HepG2 (cell line): ENCODE data around the gene RBBP8NL. TPM values are rescaled to one million over a fixed set of nuclear protein-coding genes. Genes with fewer than 3 reads are reported as not detected.

ENCODE experiments used
- ATAC-seq: fragments of 200-7000 bp; cut with Tn5 transposase; 3 replicates; pipeline ENCODE4 v1.9.1; 2020; ENCODE audit warnings: mild to moderate bottlenecking, moderate library complexity
- BruUV-seq: library from RNA; stranded (reverse); fragments of 400-500 nt; replicated peaks from 2 replicates; lab custom pipeline; 2021; lab: Mats Ljungman, UMichigan
- CTCF ChIA-PET: fragments of 300-600 bp; formaldehyde crosslinking; extraction: SDS; loops from one replicate; lab custom pipeline; 2021; ENCODE audit warnings: low total read pairs, inconsistent platforms, low intra/inter-chr PET ratio; lab: Yijun Ruan, JAX
- POLR2A ChIA-PET: fragments of 350-600 bp; sonication (Branson Sonifier 250); formaldehyde crosslinking; loops from one replicate; lab custom pipeline; 2020; ENCODE audit warnings: antibody characterized with exemption, inconsistent platforms; lab: Yijun Ruan, JAX
- DNase-seq: peaks from one replicate; pipeline ENCODE4 v3.0.0-alpha.2; 2015; ENCODE audit warnings: low spot score
- FAIRE-seq: peaks from 3 replicates; lab custom pipeline; 2011; peaks lifted over from hg19 to GRCh38; lab: Jason Lieb, UNC
- H2AFZ ChIP-seq: one replicate; pipeline ENCODE4 v1.6.1; 2011; ENCODE audit warnings: low read length, inconsistent platforms
- H3K27ac ChIP-seq: fragments of 300-600 bp; 3 replicates; pipeline ENCODE4 v1.8.0; 2011; ENCODE audit warnings: mixed run types, mild to moderate bottlenecking, mixed read lengths, low read length, inconsistent platforms; ENCODE audit not compliant: insufficient read depth; ENCODE audit errors: extremely low read length
- H3K27me3 ChIP-seq, 2 experiments: fragments of 200-600 bp in 1 of 2; 2 replicates in 1 of 2; 3 replicates in 1 of 2; pipeline versions ENCODE4 v1.6.0 to v1.8.0; 2011; ENCODE audit warnings: low read length in 2 of 2, mild to moderate bottlenecking in 2 of 2, moderate library complexity in 2 of 2, inconsistent platforms in 1 of 2; ENCODE audit not compliant: insufficient read depth in 2 of 2, control insufficient read depth in 1 of 2
- H3K36me3 ChIP-seq, 2 experiments: fragments of 200-600 bp in 1 of 2; replicated peaks in 1 of 2; 2 replicates in 1 of 2; 3 replicates in 1 of 2; pipeline versions ENCODE4 v1.5.1 to v1.8.0; 2011; ENCODE audit warnings: low read length in 2 of 2, inconsistent platforms in 1 of 2; ENCODE audit not compliant: insufficient read depth in 2 of 2, control insufficient read depth in 1 of 2
- H3K4me1 ChIP-seq: 2 replicates; pipeline ENCODE4 v1.5.1; 2012; ENCODE audit warnings: low read length, inconsistent platforms; ENCODE audit not compliant: insufficient read depth
- H3K4me2 ChIP-seq: 2 replicates; pipeline ENCODE4 v1.6.0; 2011; ENCODE audit warnings: low read depth, low read length, inconsistent platforms
- H3K4me3 ChIP-seq, 3 experiments: fragments of 200-600 bp in 1 of 3; sonication (generic), shearing (Covaris generic) in 1 of 3; replicated peaks in 1 of 3; 2 replicates each; pipeline ENCODE4 v1.5.1; 2011 to 2016; ENCODE audit warnings: low read length in 3 of 3, inconsistent platforms in 2 of 3, low read depth in 2 of 3, mild to moderate bottlenecking in 2 of 3, control low read depth in 1 of 3, mixed read lengths in 1 of 3; ENCODE audit not compliant: insufficient read depth in 1 of 3
- H3K79me2 ChIP-seq: one replicate; pipeline ENCODE4 v1.6.1; 2011; ENCODE audit warnings: low read length, inconsistent platforms; ENCODE audit not compliant: insufficient read depth
- H3K9ac ChIP-seq: 2 replicates; pipeline ENCODE4 v1.6.0; 2011; ENCODE audit warnings: mild to moderate bottlenecking, low read depth, low read length, inconsistent platforms; ENCODE audit not compliant: insufficient read depth
- H3K9me3 ChIP-seq: 2 replicates; pipeline ENCODE4 v1.5.1; 2012; ENCODE audit warnings: mild to moderate bottlenecking, low read length
- H4K20me1 ChIP-seq: 2 replicates; pipeline ENCODE4 v1.6.0; 2011; ENCODE audit warnings: inconsistent platforms, mild to moderate bottlenecking, low read length, moderate library complexity; ENCODE audit not compliant: insufficient read depth
- AGO2 ChIP-seq: fragments of 200-400 bp; formaldehyde crosslinking; optimal IDR thresholded peaks from 2 replicates; pipeline ENCODE3; 2017; ENCODE audit warnings: mild to moderate bottlenecking, low read depth, low read length, moderate library complexity
- ARID4A ChIP-seq: sonication (generic); formaldehyde crosslinking; IDR thresholded peaks from 2 replicates; pipeline ENCODE4 v1.5.0; 2020; ENCODE audit warnings: mild to moderate bottlenecking, missing genetic modification reagents, borderline replicate concordance
- CAMTA2 ChIP-seq: sonication (generic); formaldehyde crosslinking; IDR thresholded peaks from 2 replicates; pipeline ENCODE4 v1.4.0; 2020; ENCODE audit warnings: mild to moderate bottlenecking, missing genetic modification reagents, borderline replicate concordance
- CHCHD3 ChIP-seq: sonication (generic); formaldehyde crosslinking; IDR thresholded peaks from 2 replicates; pipeline ENCODE4 v1.8.0; 2022; ENCODE audit warnings: mild to moderate bottlenecking, missing genetic modification reagents, moderate library complexity
- HNRNPL ChIP-seq: fragments of 200-400 bp; formaldehyde crosslinking; IDR thresholded peaks from 2 replicates; pipeline ENCODE4 v1.6.1; 2017; ENCODE audit warnings: mild to moderate bottlenecking, low read depth, low read length
- RBFOX2 ChIP-seq: fragments of 200-400 bp; formaldehyde crosslinking; IDR thresholded peaks from 2 replicates; pipeline ENCODE4 v1.6.1; 2017; ENCODE audit warnings: low read depth, mild to moderate bottlenecking, low read length
- SYNCRIP ChIP-seq: fragments of 200-400 bp; formaldehyde crosslinking; IDR thresholded peaks from 2 replicates; pipeline ENCODE4 v1.6.1; 2018; ENCODE audit warnings: mild to moderate bottlenecking, low read depth, low read length; ENCODE audit not compliant: insufficient read depth
- ZBTB46 ChIP-seq: sonication (generic); formaldehyde crosslinking; IDR thresholded peaks from 2 replicates; pipeline ENCODE4 v1.4.0; 2020; ENCODE audit warnings: mild to moderate bottlenecking, missing genetic modification reagents, borderline replicate concordance
- ZFY ChIP-seq: sonication (generic); formaldehyde crosslinking; IDR thresholded peaks from 2 replicates; pipeline ENCODE4 v1.4.0; 2020; ENCODE audit warnings: missing genetic modification reagents
- ZNF160 ChIP-seq: sonication (generic); formaldehyde crosslinking; IDR thresholded peaks from 2 replicates; pipeline ENCODE4 v1.8.0; 2022; ENCODE audit warnings: mild to moderate bottlenecking, inconsistent platforms, missing genetic modification reagents
- ZNF629 ChIP-seq: sonication (generic); formaldehyde crosslinking; conservative IDR thresholded peaks from 2 replicates; pipeline ENCODE4 v1.5.0; 2020; ENCODE audit warnings: missing genetic modification reagents
- ZNF891 ChIP-seq: sonication (generic); formaldehyde crosslinking; IDR thresholded peaks from 2 replicates; pipeline ENCODE4 v1.5.0; 2020; ENCODE audit warnings: mild to moderate bottlenecking, missing genetic modification reagents
- ZSCAN21 ChIP-seq: sonication (generic); formaldehyde crosslinking; IDR thresholded peaks from 2 replicates; pipeline ENCODE4 v1.8.0; 2022; ENCODE audit warnings: mild to moderate bottlenecking, missing genetic modification reagents, moderate library complexity, borderline replicate concordance
- WGBS: methylation state at CpG from one replicate; pipeline ENCODE4 v1.1.6; 2017; ENCODE audit warnings: low lambda C conversion rate; 5-methylcytosine and 5-hydroxymethylcytosine counted together
- in situ Hi-C: cut with HindIII; loops from 2 replicates; pipeline ENCODE4 v1.10.0; 2017; ENCODE audit warnings: low pct_unique_long_range_greater_than_20kb; ENCODE audit not compliant: extremely low pct_ligation_motif_present
- intact Hi-C: fragments of 100-400 bp; cut with micrococcal nuclease; formaldehyde crosslinking; loops from one replicate; pipeline ENCODE4 v1.10.0; 2022; ENCODE audit not compliant: unreplicated experiment
- polyA plus RNA-seq, 8 experiments: library from polyadenylated mRNA; depleted of rRNA in 3 of 8; stranded (reverse) in 7 of 8; unstranded in 1 of 8; fragments of >200 nt; fragmentation: Illumina TruSeq in 4 of 8; extraction: Trizol in 4 of 8; gene quantifications; 2 replicates each; pipeline versions ENCODE4 v1.2.1 to v1.2.3, GENCODE V29; 2011 to 2016; ENCODE audit warnings: low read depth in 4 of 8, missing spikeins in 1 of 8, mixed read lengths in 1 of 8; ENCODE audit not compliant: insufficient read depth in 1 of 8
- total RNA-seq, 5 experiments: library from RNA; depleted of rRNA; stranded (reverse); fragments of >200 nt; fragmentation: Illumina TruSeq; extraction: Trizol; gene quantifications; 2 replicates each; pipeline ENCODE4 v1.2.3, GENCODE V29; 2016; ENCODE audit warnings: low read depth in 1 of 5

The RBBP8NL gene
- total and polyA plus RNA-seq, 2 of the 13 experiments (the other 11 are each of a cell fraction or from before 2014, with no cell fraction given), result 0.69 to 0.86 TPM

GRCh38 chr20:62361799-62362589 is 65.3 kb downstream of the RBBP8NL start (continued):
- TF ChIP-seq CAMTA2 (CRISPR knock-in tag) (no peak), ARID4A (peak; percentile 34; the same call in 1 of the 2 replicates), CHCHD3 (no peak)

- ChIA-PET POLR2A (interaction anchor here (1.4 kb wide), 1 partner anchor 25 kb away, joined by 4 read pairs; no protein-coding TSS in a partner anchor), CTCF (no interaction called here)
- 95% methylated on average over 23 of the region's 25 CpGs for WGBS
- no peak overlapping the region for H3K4me2 ChIP-seq
- H2AFZ ChIP-seq, result no peak overlapping the region
- in situ Hi-C loops (no loop called here), intact Hi-C loops (loop anchor here (10.0 kb wide), 1 partner anchor 1604 kb away; the partner anchor contains the start of gene ZNF512B)
- peak overlapping the region; percentile 14 for H3K27ac ChIP-seq
- no peak overlapping the region for H3K4me3 ChIP-seq
- DNase-seq (no peak), ATAC-seq (no peak), FAIRE-seq (no peak)
- no TSS peak for BruUV-seq
- H3K36me3 ChIP-seq, result peaks cover 26 to 31% of the 10 kb centered on the region in 2 experiments
- H3K9ac ChIP-seq, result no peak overlapping the region
- H3K79me2 ChIP-seq, result peaks cover 32% of the 10 kb centered on the region
- no peaks in the 10 kb centered on the region for H3K9me3 ChIP-seq
- peaks cover 29% of the 10 kb centered on the region for H4K20me1 ChIP-seq
- no peaks in the 10 kb centered on the region for H3K27me3 ChIP-seq
- peaks cover 62% of the 10 kb centered on the region for H3K4me1 ChIP-seq
- TF ChIP-seq ZFY (CRISPR knock-in tag) (0 out of 2 replicates have a peak, but pooled peaks have one; percentile 18), RBFOX2 (peak; percentile 69), HNRNPL (0 out of 2 replicates have a peak, but pooled peaks have one; percentile 35), AGO2 (peak; percentile 72), ZSCAN21 (CRISPR knock-in tag) (no peak), ZNF891 (0 out of 2 replicates have a peak, but pooled peaks have one; percentile 18), ZBTB46 (CRISPR knock-in tag) (no peak), SYNCRIP (no peak), ZNF629 (CRISPR knock-in tag) (peak; percentile 91), ZNF160 (CRISPR knock-in tag) (no peak)
These were observed 66.2 kb downstream of the RBBP8NL start for GRCh38 chr20:62360854-62361798.
